DND-41 (cell line): Measurements from ENCODE around the gene ZNF217.
"Not testable (repeated sequence)": the region's sequence is repeated elsewhere in the genome, so short reads cannot be mapped to it uniquely, and the experiment has no call there.

Experiments used
- ATAC-seq: fragments of 200-7000 bp; cut with Tn5 transposase; 3 replicates; pipeline ENCODE4 v1.9.1; 2021; ENCODE audit warnings: low read depth; ENCODE audit not compliant: insufficient read depth
- DNase-seq: peaks from one replicate; pipeline ENCODE4 v3.0.0-alpha.2; 2020
- H2AFZ ChIP-seq: 2 replicates; pipeline ENCODE4 v1.6.0; 2012; ENCODE audit warnings: low read depth, low read length
- H3K27ac ChIP-seq: 2 replicates; pipeline ENCODE4 v1.5.1; 2012; ENCODE audit warnings: low read length, inconsistent platforms
- H3K27me3 ChIP-seq: fragments of 200-600 bp; sonication (generic); 2 replicates; pipeline ENCODE4 v1.6.0; 2012; ENCODE audit warnings: low read length, mild to moderate bottlenecking, inconsistent platforms; ENCODE audit not compliant: insufficient read depth, poor library complexity
- H3K36me3 ChIP-seq: 2 replicates; pipeline ENCODE4 v1.5.1; 2012; ENCODE audit warnings: low read length, inconsistent platforms; ENCODE audit not compliant: insufficient read depth
- H3K4me1 ChIP-seq: 2 replicates; pipeline ENCODE4 v1.5.1; 2012; ENCODE audit warnings: mild to moderate bottlenecking, low read length; ENCODE audit not compliant: insufficient read depth
- H3K4me2 ChIP-seq: 2 replicates; pipeline ENCODE4 v1.6.0; 2012; ENCODE audit warnings: mild to moderate bottlenecking, moderate library complexity, low read length, inconsistent platforms; ENCODE audit not compliant: insufficient read depth
- H3K4me3 ChIP-seq, 2 experiments: fragments of 200-600 bp in 1 of 2; shearing (Covaris generic) in 1 of 2; 2 replicates each; pipeline ENCODE4 v1.5.1; 2012 to 2016; ENCODE audit warnings: inconsistent platforms in 2 of 2, low read length in 2 of 2, mild to moderate bottlenecking in 2 of 2, low read depth in 1 of 2, moderate library complexity in 1 of 2
- H3K79me2 ChIP-seq: 2 replicates; pipeline ENCODE4 v1.6.0; 2012; ENCODE audit warnings: low read length, inconsistent platforms; ENCODE audit not compliant: insufficient read depth
- H3K9ac ChIP-seq: 2 replicates; pipeline ENCODE4 v1.6.0; 2012; ENCODE audit warnings: low read depth, mild to moderate bottlenecking, inconsistent platforms, low read length, moderate library complexity
- H3K9me3 ChIP-seq: 2 replicates; pipeline ENCODE4 v1.5.1; 2012; ENCODE audit warnings: low read length, moderate library complexity, mild to moderate bottlenecking, inconsistent platforms; ENCODE audit not compliant: insufficient read depth, severe bottlenecking
- H4K20me1 ChIP-seq: 2 replicates; pipeline ENCODE4 v1.6.0; 2012; ENCODE audit warnings: low read length; ENCODE audit not compliant: insufficient read depth
- CTCF ChIP-seq: IDR thresholded peaks from 2 replicates; pipeline ENCODE4 v1.5.1; 2012; ENCODE audit warnings: borderline replicate concordance, low read length, moderate library complexity, mild to moderate bottlenecking; ENCODE audit not compliant: poor library complexity, severe bottlenecking; ENCODE audit errors: extremely low read depth
- EZH2 ChIP-seq: IDR thresholded peaks from 3 replicates; pipeline ENCODE4 v1.6.1; 2012; ENCODE audit warnings: borderline replicate concordance, low read depth, mild to moderate bottlenecking, moderate library complexity, low read length, inconsistent platforms; ENCODE audit not compliant: severe bottlenecking

ZNF217 gene

DNA sequence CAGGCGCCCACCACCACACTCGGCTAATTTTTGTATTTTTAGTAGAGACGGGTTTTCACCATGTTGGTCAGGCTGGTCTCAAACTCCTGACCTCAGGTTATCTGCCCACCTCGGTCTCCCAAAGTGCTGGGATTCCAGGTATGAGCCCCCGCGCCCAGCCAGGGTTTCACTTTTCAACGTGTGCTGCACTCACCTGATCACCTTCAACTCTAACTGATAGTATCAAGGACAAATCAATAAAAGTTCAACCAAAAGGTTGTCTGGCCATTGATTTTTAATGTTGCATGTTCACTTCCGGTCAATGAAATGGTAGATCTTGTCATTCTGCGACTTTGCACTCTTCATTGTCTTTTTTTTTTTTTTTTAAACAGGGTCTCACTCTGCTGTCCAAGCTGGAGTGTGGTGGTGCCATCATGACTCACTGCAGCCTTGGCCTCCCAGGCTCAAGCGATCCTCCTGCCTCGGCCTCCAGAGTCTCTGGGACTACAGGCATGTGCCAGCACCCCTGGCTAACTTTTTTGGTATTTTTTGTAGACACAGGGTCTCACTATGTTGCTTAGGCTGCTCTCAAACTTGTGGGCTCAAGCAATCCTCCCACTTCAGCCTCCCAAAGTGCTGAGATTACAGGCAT, 37.3 kb downstream of the ZNF217 start:
- H3K9me3 ChIP-seq: no peaks in the 10 kb centered on the region
- H3K36me3 ChIP-seq: 0 out of 2 replicates have a peak, but pooled peaks cover 2% of the 10 kb centered on the region
- H3K9ac ChIP-seq: no peak overlapping the region
- H3K27ac ChIP-seq: no peak overlapping the region
- H3K4me2 ChIP-seq: no peak overlapping the region
- H3K27me3 ChIP-seq: no peaks in the 10 kb centered on the region
- TF ChIP-seq EZH2: no peak
- TF ChIP-seq CTCF: no peak
- no peaks in the 10 kb centered on the region for H3K4me1 ChIP-seq
- no peak for DNase-seq
- no peaks in the 10 kb centered on the region for H3K79me2 ChIP-seq
- no peaks in the 10 kb centered on the region for H4K20me1 ChIP-seq
- no peak overlapping the region for H2AFZ ChIP-seq
- no peak for ATAC-seq
- no peak overlapping the region for H3K4me3 ChIP-seq

GRCh38 chr20:53555816-53556215, 37.8 kb downstream of the ZNF217 start:
- Histone ChIP-seq H3K79me2 (no peaks in the 10 kb centered on the region), H3K9me3 (no peaks in the 10 kb centered on the region), H3K4me2 (no peak overlapping the region), H3K4me1 (no peaks in the 10 kb centered on the region), H2AFZ (no peak overlapping the region), H4K20me1 (no peaks in the 10 kb centered on the region), H3K27me3 (no peaks in the 10 kb centered on the region), H3K27ac (no peak overlapping the region), H3K4me3 (no peak overlapping the region), H3K9ac (no peak overlapping the region), H3K36me3 (0 out of 2 replicates have a peak, but pooled peaks cover 2% of the 10 kb centered on the region)
- ATAC-seq (no peak), DNase-seq (no peak)
- TF ChIP-seq EZH2 (no peak), CTCF (no peak)

- Histone ChIP-seq H3K4me2 (no peak overlapping the region), H3K27me3 (no peaks in the 10 kb centered on the region), H2AFZ (no peak overlapping the region), H4K20me1 (no peaks in the 10 kb centered on the region), H3K79me2 (no peaks in the 10 kb centered on the region), H3K9me3 (no peaks in the 10 kb centered on the region), H3K4me1 (no peaks in the 10 kb centered on the region), H3K9ac (no peak overlapping the region), H3K36me3 (no peaks in the 10 kb centered on the region), H3K27ac (no peak overlapping the region), H3K4me3 (no peak overlapping the region)
- TF ChIP-seq CTCF: no peak
- TF ChIP-seq EZH2: no peak
- DNase-seq (no peak), ATAC-seq (no peak)
Measured at GRCh38 chr20:53555081-53555480, 38.6 kb downstream of the ZNF217 start.

DNA sequence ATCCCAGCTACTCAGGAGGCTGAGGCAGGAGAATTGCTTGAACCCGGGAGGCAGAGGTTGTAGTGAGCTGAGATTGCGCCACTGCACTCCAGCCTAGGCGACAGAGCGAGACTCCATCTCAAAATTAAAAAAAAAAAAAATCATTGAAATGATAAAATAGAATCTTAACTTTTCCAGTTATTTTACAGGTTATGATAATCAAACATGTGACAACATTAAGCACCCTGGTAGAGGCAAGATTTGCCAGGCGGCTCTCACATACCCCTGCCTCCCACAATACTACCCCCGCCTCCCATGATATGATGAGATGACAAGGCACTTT, 41.1 kb downstream of the ZNF217 start:
- H3K4me2 ChIP-seq, H4K20me1 ChIP-seq, H3K4me1 ChIP-seq, H3K9me3 ChIP-seq, DNase-seq, H3K79me2 ChIP-seq, H3K27me3 ChIP-seq, H3K36me3 ChIP-seq, H2AFZ ChIP-seq, ATAC-seq, H3K27ac ChIP-seq, H3K4me3 ChIP-seq, H3K9ac ChIP-seq: not testable (repeated sequence)

DNA sequence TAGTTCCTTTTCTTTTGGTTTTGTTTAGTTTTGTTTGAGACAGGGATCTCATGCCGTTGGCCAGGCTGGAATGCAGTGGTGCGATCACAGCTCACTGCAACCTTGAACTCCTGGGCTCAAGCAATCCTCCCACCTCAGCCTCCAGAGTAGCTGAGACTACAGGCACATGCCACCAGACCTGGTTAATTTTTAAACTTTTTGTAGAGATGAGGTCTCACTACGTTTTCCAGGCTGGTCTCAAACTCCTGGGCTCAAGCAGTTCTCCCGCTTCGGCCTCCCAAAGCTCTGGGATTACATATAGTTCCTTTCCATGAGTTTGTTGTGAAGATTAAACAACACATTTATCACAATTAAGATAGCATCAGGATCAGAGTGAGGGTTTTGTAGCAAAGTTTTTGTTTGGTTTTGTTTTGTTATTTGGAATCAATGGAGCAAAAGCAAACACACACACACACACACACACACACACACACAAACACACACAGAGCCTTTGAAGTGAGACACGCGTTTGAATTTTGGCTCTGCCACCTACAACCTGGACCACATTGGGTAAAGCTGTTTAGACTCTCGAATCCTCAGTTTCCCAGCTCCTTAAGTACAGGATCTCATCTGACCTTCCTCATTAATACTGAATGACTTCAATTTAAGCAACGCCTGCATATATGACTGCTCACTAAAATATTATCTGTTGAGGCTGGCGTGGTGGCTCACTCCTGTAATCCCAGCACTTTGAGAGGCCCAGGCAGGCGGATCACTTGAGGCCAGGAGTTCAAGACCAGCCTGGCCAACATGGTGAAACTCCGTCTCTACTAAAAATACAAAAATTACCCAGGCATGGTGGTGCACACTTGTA, 41.7 kb downstream of the ZNF217 start:
- not testable (repeated sequence) for H2AFZ ChIP-seq, H3K27ac ChIP-seq, DNase-seq, H4K20me1 ChIP-seq, H3K36me3 ChIP-seq, H3K4me3 ChIP-seq, ATAC-seq, H3K79me2 ChIP-seq, H3K27me3 ChIP-seq, H3K4me2 ChIP-seq, H3K9me3 ChIP-seq, H3K9ac ChIP-seq, H3K4me1 ChIP-seq
